HCT116 (cell line): ENCODE data around the gene SLC22A2. TPM values are rescaled to one million over a fixed set of nuclear protein-coding genes. Genes with fewer than 3 reads are reported as not detected.
"Not testable (repeated sequence)": the region's sequence is repeated elsewhere in the genome, so short reads cannot be mapped to it uniquely, and the experiment has no call there.

Experiments
- ATAC-seq: fragments of 200-7000 bp; cut with Tn5 transposase; 2 replicates; pipeline ENCODE4 v1.9.1; 2020; ENCODE audit warnings: mild to moderate bottlenecking, moderate library complexity
- BruUV-seq: library from RNA; stranded (reverse); fragments of 400-500 nt; replicated peaks from 2 replicates; lab custom pipeline; 2021; lab: Mats Ljungman, UMichigan
- CTCF ChIA-PET: fragments of 300-600 bp; sonication (Branson Sonifier 250); formaldehyde crosslinking; loops from one replicate; lab custom pipeline; 2021; ENCODE audit warnings: antibody characterized with exemption; lab: Charles Lee
- POLR2A ChIA-PET: fragments of 300-600, 350-600 bp; sonication (Branson Sonifier 250); formaldehyde crosslinking; loops from one replicate; lab custom pipeline; 2021; ENCODE audit warnings: antibody characterized with exemption; lab: Charles Lee
- RAD21 ChIA-PET, 2 experiments: fragments of 300-600 bp; sonication (Branson Sonifier 250); formaldehyde crosslinking; loops; one replicate each; lab custom pipeline; 2023; ENCODE audit warnings: low total read pairs in 2 of 2; ENCODE audit not compliant: uncharacterized antibody in 2 of 2, unreplicated experiment in 2 of 2, low non-redundant PET in 1 of 2; lab: Charles Lee
- DNase-seq: peaks from one replicate; pipeline ENCODE4 v3.0.0-alpha.2; 2010; ENCODE audit warnings: low read depth, low spot score
- H2AFZ ChIP-seq: fragments of 200-600 bp; shearing (Covaris generic), sonication (generic); 2 replicates; pipeline ENCODE4 v1.6.1; 2017; ENCODE audit warnings: low read depth, mixed run types, mixed read lengths, antibody characterized with exemption, low read length; ENCODE audit not compliant: poor library complexity, severe bottlenecking
- H3K27ac ChIP-seq: 2 replicates; pipeline ENCODE4 v1.5.1; 2012; ENCODE audit warnings: low read depth, low read length
- H3K27me3 ChIP-seq: fragments of 200-600 bp; sonication (generic); 2 replicates; pipeline ENCODE4 v1.6.1; 2016; ENCODE audit warnings: mixed run types, low read length, mixed read lengths; ENCODE audit not compliant: insufficient read depth
- H3K36me3 ChIP-seq, 2 experiments: fragments of 200-500 bp in 1 of 2; fragments of 200-600 bp in 1 of 2; sonication (Bioruptor generic) in 1 of 2; sonication (generic) in 1 of 2; 2 replicates each; pipeline versions ENCODE4 v1.5.1 to v1.6.1; 2014 to 2016; ENCODE audit warnings: low read length in 2 of 2, inconsistent platforms in 1 of 2, mixed read lengths in 1 of 2, mixed run types in 1 of 2; ENCODE audit not compliant: insufficient read depth in 2 of 2, control insufficient read depth in 1 of 2
- H3K4me1 ChIP-seq, 2 experiments: fragments of 200-600 bp in 1 of 2; sonication (generic) in 1 of 2; 2 replicates each; pipeline versions ENCODE4 v1.5.1 to v1.6.1; 2012 to 2017; ENCODE audit warnings: low read length in 2 of 2, inconsistent platforms in 1 of 2, mild to moderate bottlenecking in 1 of 2, mixed read lengths in 1 of 2, mixed run types in 1 of 2, moderate library complexity in 1 of 2; ENCODE audit not compliant: insufficient read depth in 2 of 2, control insufficient read depth in 1 of 2
- H3K4me2 ChIP-seq: fragments of 200-600 bp; sonication (generic); 2 replicates; pipeline ENCODE4 v1.6.1; 2017; ENCODE audit warnings: mixed run types, low read length, mixed read lengths
- H3K4me3 ChIP-seq, 2 experiments: fragments of 200-600 bp in 1 of 2; sonication (generic) in 1 of 2; replicated peaks in 1 of 2; 2 replicates each; pipeline ENCODE4 v1.5.1; 2011 to 2016; ENCODE audit warnings: low read length in 2 of 2, control low read depth in 1 of 2, low read depth in 1 of 2, mild to moderate bottlenecking in 1 of 2, mixed read lengths in 1 of 2, mixed run types in 1 of 2
- H3K79me2 ChIP-seq: fragments of 200-600 bp; sonication (generic); 2 replicates; pipeline ENCODE4 v1.6.1; 2017; ENCODE audit warnings: mild to moderate bottlenecking, mixed run types, low read length, moderate library complexity, mixed read lengths; ENCODE audit not compliant: insufficient read depth
- H3K9ac ChIP-seq: fragments of 200-600 bp; sonication (generic); 2 replicates; pipeline ENCODE4 v1.6.1; 2016; ENCODE audit warnings: low read length, mixed read lengths
- H3K9me2 ChIP-seq: fragments of 200-600 bp; sonication (generic), shearing (Covaris generic); 2 replicates; pipeline ENCODE4 v1.6.1; 2017; ENCODE audit warnings: mixed run types, mild to moderate bottlenecking, moderate library complexity; ENCODE audit not compliant: insufficient read depth
- H3K9me3 ChIP-seq, 2 experiments: fragments of 200-500 bp in 1 of 2; fragments of 200-600 bp in 1 of 2; sonication (Bioruptor generic) in 1 of 2; sonication (generic) in 1 of 2; 2 replicates each; pipeline ENCODE4 v1.6.1; 2014 to 2017; ENCODE audit warnings: low read length in 2 of 2, mixed read lengths in 2 of 2, inconsistent platforms in 1 of 2, low read depth in 1 of 2, mild to moderate bottlenecking in 1 of 2, mixed run types in 1 of 2, moderate library complexity in 1 of 2; ENCODE audit not compliant: control insufficient read depth in 1 of 2, insufficient read depth in 1 of 2
- H4K20me1 ChIP-seq: fragments of 200-600 bp; sonication (generic), shearing (Covaris generic); 2 replicates; pipeline ENCODE4 v1.6.1; 2017; ENCODE audit warnings: mixed run types, mild to moderate bottlenecking, moderate library complexity; ENCODE audit not compliant: insufficient read depth
- ELF1 ChIP-seq: IDR thresholded peaks from 2 replicates; pipeline ENCODE4 v1.6.1; 2012; ENCODE audit warnings: low read depth, borderline replicate concordance
- EZH2 ChIP-seq: fragments of 200-600 bp; sonication (generic); IDR thresholded peaks from 2 replicates; pipeline ENCODE4 v1.6.1; 2017; ENCODE audit warnings: antibody characterized with exemption, mixed run types
- JUND ChIP-seq: IDR thresholded peaks from 2 replicates; pipeline ENCODE4 v1.6.1; 2012
- POLR2A ChIP-seq: IDR thresholded peaks from 2 replicates; pipeline ENCODE4 v1.7.0; 2011; ENCODE audit warnings: borderline replicate concordance; ENCODE audit not compliant: insufficient read depth, insufficient read length; ENCODE audit errors: extremely low read depth
- intact Hi-C: fragments of 100-400 bp; cut with micrococcal nuclease; formaldehyde crosslinking; loops from 2 replicates; pipeline ENCODE4 v1.10.0; 2022
- total RNA-seq: library from RNA; stranded (reverse); gene quantifications from one replicate; pipeline ENCODE4 v1.2.1, GENCODE V29; 2021; ENCODE audit not compliant: unreplicated experiment
- TF ChIP-seq, protein P1 (sequence below): IDR thresholded peaks from 2 replicates; pipeline ENCODE4 v1.6.1; 2012; ENCODE audit warnings: low read depth

Gene SLC22A2
- total RNA-seq, 1 experiment from 2014 or later, result not detected

DNA sequence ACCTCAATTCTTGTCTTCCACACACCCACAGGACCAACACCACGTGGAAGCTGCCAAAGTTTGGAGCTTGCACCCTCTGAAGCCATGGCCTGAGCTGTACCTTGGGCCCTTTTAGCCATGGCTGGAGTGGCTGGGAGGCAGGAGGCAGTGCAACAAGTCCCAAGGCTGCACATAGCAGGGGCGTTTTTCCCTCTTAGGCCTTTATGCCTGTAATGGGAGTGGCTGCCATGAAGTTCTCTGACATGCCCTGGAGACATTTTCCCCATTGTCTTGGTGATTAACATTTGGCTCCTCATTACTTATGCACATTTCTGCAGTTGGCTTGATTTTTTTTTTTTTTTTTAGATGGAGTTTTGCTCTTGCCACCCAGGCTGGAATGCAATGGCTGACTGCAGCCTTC, 45.2 kb upstream of the SLC22A2 start (continued):
- TF ChIP-seq, protein P1, sequence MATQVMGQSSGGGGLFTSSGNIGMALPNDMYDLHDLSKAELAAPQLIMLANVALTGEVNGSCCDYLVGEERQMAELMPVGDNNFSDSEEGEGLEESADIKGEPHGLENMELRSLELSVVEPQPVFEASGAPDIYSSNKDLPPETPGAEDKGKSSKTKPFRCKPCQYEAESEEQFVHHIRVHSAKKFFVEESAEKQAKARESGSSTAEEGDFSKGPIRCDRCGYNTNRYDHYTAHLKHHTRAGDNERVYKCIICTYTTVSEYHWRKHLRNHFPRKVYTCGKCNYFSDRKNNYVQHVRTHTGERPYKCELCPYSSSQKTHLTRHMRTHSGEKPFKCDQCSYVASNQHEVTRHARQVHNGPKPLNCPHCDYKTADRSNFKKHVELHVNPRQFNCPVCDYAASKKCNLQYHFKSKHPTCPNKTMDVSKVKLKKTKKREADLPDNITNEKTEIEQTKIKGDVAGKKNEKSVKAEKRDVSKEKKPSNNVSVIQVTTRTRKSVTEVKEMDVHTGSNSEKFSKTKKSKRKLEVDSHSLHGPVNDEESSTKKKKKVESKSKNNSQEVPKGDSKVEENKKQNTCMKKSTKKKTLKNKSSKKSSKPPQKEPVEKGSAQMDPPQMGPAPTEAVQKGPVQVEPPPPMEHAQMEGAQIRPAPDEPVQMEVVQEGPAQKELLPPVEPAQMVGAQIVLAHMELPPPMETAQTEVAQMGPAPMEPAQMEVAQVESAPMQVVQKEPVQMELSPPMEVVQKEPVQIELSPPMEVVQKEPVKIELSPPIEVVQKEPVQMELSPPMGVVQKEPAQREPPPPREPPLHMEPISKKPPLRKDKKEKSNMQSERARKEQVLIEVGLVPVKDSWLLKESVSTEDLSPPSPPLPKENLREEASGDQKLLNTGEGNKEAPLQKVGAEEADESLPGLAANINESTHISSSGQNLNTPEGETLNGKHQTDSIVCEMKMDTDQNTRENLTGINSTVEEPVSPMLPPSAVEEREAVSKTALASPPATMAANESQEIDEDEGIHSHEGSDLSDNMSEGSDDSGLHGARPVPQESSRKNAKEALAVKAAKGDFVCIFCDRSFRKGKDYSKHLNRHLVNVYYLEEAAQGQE, result no peak

DNA sequence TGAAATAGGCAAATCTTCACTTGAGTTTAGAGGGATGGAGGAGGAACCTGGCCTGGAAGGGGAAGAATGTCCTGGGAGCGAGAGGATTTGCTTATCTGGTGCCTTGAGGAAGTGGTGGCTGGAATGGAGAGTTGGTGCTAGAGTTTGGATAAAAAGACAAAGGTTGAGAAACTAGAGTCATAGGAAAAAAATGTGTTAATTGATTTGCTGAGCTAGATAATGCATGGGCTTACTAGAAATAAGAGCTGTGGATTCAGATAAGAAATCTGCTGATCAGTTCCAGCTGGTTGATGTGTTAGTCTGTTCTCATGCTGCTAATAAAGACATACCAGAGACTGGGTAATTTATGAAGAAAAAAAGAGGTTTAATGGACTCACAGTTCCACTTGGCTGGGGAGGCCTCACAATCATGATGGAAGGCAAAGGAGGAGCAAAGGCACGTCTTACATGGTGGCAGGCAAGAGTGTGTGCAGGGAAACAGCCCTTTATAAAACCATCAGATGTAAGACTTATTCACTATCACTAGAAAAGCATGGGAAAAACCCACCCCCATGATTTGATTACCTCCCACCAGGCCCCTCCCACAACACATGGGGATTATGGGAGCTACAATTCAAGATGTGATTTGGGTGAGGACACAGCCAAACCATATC, 43.9 kb upstream of the SLC22A2 start:
- intact Hi-C loops, H3K79me2 ChIP-seq, H3K9me3 ChIP-seq, H2AFZ ChIP-seq, H3K4me1 ChIP-seq, DNase-seq, H3K27ac ChIP-seq, H3K36me3 ChIP-seq, ATAC-seq, H3K9me2 ChIP-seq, BruUV-seq, H3K27me3 ChIP-seq, CTCF ChIA-PET, POLR2A ChIA-PET, H3K4me3 ChIP-seq, RAD21 ChIA-PET, H3K9ac ChIP-seq, H3K4me2 ChIP-seq, H4K20me1 ChIP-seq: not testable (repeated sequence)

DNA sequence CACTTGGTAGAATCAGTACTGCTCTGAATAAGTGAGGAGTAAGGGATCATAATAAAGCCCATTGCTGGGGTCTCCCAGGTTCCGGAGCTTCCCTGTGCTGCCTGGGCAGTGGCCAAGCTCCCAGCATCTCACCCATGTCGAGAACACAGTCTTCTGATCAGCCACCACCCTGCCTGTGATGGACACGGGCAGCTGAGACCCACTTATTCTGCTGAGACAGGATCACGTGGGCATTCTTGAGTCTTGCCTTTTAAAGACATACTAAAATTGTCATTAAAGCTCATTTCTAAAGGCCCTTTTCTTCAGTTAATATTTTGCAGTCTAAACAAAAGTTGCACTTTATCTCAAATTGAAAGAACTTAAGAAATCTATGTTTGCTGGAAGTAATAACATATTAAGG, 42.7 kb upstream of the SLC22A2 start:
- H3K79me2 ChIP-seq, result no peaks in the 10 kb centered on the region
- intact Hi-C loops, result no loop called here
- DNase-seq, result no peak
- peaks cover 0 to 8% of the 10 kb centered on the region in 2 experiments; a peak in 2 of 4 replicates for H3K4me1 ChIP-seq
- H3K9me3 ChIP-seq, result no peaks in the 10 kb centered on the region
- no peak overlapping the region for H2AFZ ChIP-seq
- no peaks in the 10 kb centered on the region for H3K27me3 ChIP-seq
- ATAC-seq, result no peak
- no peaks in the 10 kb centered on the region for H3K36me3 ChIP-seq
- no peak overlapping the region for H3K4me3 ChIP-seq
- BruUV-seq, result no TSS peak
- no peaks in the 10 kb centered on the region for H3K9me2 ChIP-seq
- H4K20me1 ChIP-seq, result no peaks in the 10 kb centered on the region
- ChIA-PET RAD21 (no interaction called here), CTCF (no interaction called here), POLR2A (no interaction called here)
- TF ChIP-seq POLR2A (no peak), EZH2 (no peak), ELF1 (no peak), JUND (no peak)
- H3K27ac ChIP-seq, result no peak overlapping the region
- no peak overlapping the region for H3K4me2 ChIP-seq
- no peak overlapping the region for H3K9ac ChIP-seq
